HG02763 (cell line): ENCODE data around the gene OTULIN.
A peak's percentile ranks its signal among the peaks of the same experiment; 100 is the strongest.

Source experiments
- ATAC-seq: cut with Tn5 transposase; IDR thresholded peaks from one replicate; pipeline ENCODE4 v1.9.1; 2021; ENCODE audit warnings: mild to moderate bottlenecking, moderate library complexity; ENCODE audit not compliant: unreplicated experiment

The OTULIN gene

DNA sequence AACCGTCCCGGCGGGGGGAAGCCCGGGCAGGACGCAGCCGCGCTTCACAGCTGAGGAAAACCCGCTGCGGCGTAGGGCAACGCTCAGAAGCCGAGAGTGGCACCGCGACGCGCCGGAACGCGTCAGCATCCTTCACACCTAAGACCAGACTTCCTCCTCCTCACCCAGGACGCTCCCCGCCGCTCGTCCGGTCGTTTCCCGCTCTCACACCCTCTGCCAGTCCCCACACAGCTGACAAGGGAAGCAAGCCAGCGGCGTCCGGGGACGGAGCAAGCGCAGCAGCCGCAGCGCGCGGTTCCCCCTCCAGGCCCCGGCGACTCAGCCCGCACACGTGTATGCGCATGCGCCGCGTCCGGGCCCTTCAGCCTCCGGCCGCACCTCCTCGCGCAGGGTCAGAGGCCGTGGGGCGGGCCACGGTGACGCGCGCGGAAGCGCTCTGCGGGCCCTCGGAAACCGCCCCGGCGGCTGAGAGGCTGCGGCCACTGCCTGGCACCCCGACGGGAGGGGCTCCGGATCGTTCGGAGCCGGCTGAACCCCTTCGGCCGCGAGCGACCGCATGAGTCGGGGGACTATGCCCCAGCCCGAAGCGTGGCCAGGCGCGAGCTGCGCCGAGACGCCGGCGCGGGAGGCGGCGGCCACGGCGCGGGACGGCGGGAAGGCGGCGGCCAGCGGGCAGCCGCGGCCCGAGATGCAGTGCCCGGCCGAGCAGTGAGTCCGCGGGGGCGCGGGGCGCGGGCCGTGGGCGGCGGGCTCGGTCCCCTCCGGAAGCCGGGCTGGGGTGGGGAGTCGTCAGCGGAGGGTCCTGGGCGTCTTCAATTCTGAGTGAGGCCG is at the start of gene OTULIN:
OTULIN (plus strand) TSS at position 449 of the 831 bp plus-strand sequence; CDS start at position 557, 108 bp downstream.
- peak; percentile 58 for ATAC-seq

DNA sequence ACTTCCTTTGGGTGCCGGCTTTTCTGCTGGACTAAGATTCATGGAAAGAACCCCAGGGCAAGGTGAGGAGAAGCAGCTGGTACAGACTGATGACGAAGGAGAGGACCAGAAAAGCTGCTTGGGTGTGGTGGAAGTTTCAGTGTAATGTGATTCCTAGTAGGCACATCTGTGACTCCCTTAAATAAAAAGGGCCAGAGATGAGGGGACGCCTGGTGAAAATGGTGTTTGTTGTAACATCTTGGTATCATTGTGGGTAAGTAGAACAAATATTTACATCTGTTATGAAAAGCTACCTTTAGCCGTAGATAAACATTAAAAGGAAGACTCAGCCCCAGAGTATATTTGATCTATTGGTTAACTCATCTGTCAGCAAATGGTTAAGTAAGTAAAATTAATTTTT is 49.2 kb upstream of the OTULIN start:
- ATAC-seq: no peak

DNA sequence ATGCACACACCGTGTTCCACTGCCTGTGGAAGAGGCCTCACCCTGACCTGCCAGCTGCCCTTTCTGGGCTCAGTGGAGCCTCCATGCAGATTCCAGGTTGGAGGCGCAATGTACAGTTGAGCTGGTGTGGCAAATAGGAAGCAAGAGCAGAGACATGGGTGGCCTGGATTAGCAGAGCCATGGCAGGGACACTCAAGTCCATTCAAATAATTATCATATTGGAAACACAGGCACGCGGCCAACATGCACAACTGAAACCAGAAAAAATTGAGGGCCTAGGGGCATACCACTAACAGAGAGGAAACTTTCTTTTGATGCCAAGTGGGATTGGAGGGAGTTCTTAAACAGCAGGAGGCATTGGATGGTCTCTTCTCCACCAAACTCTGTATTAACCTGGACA is 47.1 kb upstream of the OTULIN start:
- no peak for ATAC-seq

DNA sequence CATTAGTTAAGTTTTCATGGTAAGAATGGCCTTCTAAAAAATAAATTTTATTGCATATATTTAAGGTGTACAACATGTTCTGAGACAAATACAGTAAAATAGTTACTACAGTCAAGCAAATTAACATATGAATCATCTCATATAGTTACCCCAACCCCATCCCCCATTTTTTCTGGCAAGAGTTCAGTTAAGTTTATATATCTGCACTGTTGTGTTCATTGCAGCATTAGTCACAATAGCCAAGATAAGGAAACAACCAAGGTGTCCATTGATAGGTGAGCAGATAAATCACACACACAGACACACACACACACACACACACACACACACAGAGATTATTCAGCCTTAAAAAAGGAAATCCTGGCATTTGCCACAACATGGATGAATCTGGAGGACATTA is 37.2 kb upstream of the OTULIN start:
- ATAC-seq: no peak

DNA sequence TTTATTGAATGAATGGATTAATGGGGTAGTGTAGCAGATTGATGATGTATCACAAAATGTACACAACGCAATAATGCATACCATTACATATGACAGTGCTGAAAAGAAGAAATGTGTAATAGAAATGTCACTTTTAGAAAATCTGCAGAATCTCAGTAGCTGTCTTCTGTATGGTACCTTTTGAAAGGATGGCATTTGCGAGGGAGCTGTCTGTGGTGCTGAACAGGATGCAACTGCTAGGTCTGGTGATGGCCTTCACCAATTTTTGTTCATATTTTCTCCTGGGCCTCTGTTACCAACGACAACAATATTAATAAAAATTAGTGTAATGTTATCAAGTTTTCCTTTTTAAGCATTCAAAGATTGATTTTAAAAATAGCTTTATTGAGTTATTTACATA is 36.2 kb upstream of the OTULIN start:
- no peak for ATAC-seq

DNA sequence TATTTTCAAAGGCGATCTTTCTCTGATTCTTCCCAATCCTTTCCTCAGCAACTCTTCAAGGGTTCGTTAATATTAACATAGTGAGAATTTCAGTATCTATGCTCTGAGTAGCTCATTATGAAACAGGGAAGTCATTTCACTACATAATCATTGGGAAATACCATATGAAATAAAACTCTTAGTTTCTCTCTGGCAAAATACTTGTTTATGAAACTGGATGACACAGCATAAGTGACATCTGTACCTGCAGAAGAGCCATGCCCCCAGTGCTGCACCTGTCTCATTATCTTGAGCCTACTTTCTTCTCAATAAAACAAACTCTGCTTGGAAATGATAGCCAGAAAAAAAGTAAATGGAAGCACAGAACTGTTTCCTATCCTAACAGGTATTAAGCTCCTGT is 33.8 kb upstream of the OTULIN start:
- ATAC-seq: no peak

DNA sequence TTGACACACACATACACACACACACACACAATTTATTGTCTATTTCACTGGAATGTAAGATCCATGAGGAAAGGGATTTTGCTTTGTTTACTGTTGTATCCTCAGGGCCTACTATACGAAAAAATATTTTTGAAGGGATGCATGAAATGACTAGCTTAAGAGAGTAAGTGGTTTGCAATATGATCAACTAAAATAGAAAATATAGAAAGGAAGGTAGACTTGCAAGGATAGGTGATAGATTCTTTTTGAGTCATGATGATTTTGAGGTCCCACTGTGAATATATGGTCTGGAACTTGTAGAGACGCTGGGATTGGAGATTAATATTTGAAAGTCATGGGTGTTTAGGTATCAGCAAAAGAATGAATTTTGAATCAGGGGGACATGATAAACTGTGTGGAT is 28.9 kb upstream of the OTULIN start:
- no peak for ATAC-seq

DNA sequence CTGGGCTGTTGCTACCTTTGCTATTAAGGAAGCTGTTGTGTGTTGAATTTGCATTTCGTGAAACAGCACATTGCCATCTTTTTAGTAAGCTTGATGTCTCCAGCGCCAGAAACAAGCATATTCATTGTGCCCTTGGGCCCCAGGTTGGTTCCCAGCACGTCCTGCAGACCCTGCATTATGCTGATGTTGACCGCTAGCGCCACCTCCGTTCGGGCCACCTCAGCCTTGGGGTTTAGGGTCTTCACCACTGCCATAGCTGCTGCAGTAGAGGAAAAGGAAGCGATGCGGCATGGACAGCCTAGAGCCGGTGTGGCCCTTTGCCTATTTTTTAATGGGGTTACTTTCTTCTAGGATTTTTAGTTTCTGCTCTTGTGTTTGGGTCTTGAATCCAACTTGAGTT is 23.8 kb upstream of the OTULIN start:
- no peak for ATAC-seq

DNA sequence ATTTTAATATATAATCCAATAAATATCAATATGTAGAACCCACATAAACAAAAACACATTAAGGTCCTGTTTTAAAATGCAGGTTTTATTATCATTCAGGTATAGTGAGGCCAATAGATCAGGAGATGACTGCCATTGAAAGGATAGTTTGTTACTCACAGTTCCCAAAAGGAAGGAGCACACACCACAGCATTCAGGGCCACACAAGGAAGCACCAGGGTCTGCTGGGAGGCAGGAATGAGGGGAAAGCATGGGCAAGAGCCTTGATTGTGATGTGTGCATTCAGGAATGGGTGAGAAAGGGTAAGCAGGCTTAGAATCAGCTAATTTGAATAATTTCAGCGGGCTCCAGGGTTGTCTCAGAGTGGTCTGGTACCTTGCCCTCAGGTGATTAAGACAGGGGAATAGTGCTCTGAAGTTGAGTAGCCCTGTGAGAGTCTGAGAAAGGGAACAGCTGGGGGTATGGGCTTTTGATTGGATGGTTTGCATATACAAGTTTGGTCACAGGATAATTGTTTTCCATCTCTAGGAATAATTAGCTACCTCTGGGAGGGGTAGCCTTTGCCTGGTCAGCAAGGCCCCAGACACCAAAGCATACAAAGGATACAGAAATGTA is 19.8 kb upstream of the OTULIN start:
- ATAC-seq: no peak

DNA sequence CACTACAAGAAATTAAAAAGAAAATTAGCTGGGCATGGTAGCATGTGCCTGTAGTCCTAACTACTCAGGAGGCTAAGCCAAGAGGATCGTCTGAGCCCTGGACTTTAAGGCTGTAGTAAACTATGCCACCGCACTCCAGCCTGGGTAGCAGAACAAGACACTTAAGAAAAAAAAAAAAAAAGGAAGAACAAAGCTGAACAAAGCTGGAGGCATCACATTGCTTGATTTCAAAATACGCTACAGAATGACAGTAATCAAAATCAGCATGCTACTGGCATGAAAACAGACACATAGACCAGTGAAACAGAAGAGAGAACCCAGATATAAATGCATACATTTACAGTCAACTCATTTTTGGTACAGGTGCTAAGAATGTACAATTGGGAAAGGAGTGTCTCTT is 14.5 kb upstream of the OTULIN start:
- ATAC-seq: no peak

DNA sequence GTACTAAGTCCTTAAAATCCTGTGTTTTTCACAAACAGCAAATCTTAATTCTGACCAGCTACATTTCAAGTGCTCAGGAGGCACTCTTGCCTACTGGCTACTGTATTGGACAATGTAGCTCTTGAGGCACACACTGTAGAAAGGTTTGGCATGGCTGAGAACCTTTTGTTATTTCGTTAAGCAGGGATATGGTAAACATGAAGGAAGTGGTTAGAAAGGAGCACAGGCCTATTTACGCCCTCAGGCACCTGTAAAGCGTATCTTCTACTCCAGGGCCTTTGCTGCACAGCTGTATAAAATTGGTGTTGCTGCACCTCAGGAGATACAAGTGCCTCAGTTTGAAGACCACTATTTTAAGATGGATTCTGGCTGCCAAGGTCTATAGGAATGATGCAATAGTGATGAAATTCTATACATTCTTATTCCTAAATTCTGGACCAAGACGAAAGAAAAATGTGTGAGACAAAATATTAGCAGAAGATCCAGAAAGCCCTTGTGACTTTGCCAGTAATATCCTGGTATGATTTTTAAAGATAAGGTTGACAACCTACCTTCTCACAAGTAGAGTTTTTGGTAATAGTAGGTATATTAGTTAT is 9.3 kb upstream of the OTULIN start:
- ATAC-seq: no peak

DNA sequence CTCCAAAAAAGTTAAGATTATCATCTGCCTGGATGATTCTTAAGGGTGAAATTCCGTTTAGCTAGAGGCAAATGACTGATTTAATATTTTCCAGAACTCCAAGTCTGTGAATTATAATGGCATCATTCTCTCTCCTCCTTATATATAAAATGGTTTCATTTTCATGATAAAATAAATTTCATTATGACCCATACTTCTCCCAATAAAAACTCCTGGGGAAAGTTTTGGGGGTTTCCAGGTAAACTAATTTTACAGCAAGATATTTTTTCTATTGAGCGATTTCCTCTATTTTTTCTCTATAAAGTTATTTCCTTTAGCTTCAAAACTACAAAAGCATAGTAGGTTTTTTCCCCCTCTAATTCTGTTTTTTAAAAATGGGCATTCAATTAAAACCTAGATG is 7.6 kb upstream of the OTULIN start:
- ATAC-seq: no peak

DNA sequence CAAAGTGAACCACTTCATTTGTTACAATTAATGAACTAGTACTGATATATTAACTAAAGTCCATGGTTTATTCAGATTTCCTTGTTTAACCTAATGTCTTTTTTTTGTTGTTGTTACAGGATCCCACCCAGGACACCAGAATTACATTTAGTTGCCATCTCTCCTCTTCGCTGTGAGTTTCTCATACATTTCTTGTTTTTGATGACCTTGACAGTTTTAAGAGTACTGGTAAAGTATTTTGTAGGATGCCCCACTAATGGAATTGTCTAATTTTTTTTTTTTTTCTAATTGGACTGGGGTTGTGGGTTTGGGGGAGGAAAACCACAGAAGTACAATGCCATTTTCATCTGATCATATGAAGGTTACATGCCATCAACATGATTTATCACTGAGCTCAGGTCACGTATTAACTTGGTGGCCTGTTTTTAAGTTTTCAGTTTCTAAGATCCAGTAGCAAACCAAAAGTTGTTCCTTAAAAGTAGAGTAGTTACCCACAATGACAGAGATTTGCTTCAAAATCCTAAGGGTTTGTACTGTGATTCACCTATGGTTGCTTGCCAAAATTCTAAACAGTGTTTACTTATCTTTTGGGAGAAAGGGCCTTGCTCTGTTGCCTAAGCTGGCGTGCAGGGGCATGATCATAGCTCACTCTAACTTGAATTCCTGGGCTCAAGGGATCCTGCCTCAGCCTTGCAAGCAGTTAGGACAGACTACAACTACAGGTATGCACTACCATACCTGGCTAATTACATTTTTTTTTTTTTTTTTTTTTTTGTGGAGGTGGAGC is 4.5 kb upstream of the OTULIN start:
- no peak for ATAC-seq

DNA sequence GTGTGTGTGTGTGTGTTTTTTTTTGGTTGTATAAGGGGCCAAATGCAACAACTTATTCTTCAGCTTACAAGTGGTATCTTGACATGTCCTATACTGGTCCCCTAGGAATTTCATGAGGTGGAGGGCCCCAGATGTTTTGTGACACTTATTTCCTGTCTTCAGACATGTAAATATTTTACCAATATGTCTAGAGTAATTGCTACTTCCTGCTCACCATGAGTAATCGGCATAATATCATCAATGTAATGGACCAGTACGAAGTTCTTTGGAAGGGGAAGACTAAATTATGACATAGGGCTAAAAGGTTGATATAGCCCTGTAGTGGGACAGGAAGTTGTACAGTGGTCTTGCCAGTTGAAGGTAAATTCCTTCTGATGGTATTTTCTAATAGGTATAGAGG is 3.7 kb upstream of the OTULIN start:
- no peak for ATAC-seq

DNA sequence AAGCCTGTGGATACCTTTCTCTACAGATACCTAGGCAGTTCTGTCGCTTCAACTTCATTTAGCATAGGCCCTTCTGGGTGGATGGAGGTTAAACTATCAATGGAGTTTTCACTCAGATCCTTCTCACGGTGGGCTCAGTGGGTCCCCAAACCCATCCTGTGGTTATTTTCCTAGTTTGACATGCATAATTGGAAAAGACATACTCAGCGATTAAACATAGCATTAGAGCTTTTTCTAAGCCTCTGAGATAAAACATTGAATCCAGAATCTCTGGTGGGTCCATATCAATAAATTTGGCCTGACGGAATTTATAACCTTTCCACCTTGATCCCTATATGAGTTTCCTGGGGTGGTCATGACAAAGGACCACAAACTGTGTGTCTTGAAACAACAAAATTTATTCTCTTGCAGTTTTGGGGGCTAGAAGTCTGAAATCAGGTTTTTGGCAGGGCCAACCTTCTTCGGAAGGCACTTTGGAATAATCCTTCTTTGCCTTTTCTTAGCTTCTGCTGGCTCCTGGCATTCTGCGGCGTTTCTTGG is 1.7 kb upstream of the OTULIN start:
- ATAC-seq: no peak

DNA sequence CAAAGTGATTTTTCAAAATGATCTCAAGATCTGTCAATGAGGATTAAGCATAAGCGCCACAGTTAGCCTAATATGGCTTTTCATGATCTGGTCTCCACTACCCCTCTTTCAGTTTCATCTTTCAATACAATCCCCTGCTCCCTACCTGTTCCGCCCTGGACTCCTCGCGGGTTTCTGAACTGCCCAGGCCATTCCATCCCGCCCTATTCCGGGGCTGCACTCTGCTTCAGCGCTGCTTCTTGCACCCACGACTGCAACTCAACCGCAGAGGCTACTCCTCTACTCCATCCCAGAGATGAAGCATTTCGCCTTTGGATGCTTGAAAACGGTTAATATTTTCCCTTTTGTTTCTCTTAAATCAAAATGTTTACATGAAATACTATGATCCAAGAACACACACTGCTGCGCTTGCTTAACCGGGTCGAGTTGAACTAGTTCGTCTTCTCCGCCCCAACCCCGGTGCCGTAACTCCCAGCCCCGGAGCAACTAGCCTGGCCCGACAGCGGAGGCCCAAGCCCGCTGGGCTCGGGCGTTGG is 716 bp upstream of the OTULIN start:
- ATAC-seq: peak; percentile 13

DNA sequence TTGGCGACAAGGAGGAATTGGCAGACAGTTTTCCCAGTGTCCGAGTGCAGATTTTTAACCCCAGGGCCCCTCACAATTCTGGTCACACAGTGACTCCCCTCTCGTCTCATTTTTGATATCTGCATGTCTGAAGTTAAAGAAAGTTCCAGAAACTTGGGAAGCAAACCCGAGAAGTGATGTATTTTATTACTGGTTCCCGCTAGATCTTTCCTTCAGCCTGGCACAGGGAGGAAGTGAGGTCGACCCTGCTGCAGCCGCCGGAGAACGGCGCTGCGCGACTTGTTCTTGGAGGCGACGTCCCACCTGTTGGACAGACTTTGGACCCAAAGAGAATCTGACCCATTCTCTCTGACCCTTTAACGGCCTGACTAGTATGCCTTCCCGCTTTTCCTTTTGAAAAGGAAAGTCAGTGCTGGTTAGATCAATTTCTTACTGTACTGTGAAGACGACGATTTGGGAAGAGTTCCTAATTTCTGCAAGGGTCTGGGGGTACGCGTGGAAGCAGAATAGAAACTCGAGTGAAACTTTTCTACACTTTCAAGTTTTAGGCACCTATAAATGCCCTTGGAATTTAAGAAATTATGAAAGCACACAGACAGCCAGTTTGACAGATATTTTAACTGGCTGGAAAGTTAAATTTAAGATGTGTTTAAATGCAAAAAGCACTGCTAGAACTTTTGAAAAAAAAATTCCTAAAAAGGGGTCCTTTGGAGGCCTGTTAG is 744 bp downstream of the OTULIN start:
- ATAC-seq: no peak

DNA sequence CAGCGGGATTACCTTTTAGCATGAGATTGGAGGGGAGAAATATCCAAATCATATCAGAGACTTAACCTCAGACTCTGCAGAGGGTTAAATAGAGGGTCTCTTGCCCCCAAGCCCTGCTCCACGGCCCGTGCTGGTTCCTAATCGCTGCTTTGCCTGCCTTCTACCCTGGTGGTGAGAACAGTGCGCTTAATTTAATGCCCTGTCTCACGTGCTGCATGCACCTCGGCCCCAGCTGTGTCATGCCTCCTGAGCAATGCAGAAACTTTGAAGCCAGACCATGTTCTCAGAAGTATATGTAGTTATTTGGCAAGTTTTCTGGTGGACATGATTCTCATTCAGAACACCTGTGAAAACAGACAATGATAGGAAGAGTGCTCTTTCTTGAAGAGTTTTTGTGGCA is 1.4 kb downstream of the OTULIN start:
- peak; percentile 30 for ATAC-seq

DNA sequence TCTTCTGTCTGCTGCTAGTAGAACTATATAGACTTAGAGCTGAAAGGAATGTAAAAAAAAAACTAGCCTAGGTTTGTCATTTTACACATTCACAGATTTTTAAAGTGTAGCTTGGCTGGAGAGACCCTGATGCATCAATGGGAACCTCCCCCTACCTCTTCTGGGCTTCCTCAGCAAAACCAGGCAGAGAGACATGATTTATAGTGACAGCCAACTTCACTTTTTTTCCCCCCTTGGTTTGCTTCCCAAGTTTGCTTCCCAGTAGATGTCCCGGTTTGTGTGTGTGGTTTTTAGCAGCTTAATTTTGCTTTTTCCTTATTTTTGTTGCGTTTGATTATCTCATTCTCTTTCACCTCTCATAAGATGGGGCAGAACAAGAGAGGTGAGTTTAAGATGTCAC is 1.8 kb downstream of the OTULIN start:
- no peak for ATAC-seq

DNA sequence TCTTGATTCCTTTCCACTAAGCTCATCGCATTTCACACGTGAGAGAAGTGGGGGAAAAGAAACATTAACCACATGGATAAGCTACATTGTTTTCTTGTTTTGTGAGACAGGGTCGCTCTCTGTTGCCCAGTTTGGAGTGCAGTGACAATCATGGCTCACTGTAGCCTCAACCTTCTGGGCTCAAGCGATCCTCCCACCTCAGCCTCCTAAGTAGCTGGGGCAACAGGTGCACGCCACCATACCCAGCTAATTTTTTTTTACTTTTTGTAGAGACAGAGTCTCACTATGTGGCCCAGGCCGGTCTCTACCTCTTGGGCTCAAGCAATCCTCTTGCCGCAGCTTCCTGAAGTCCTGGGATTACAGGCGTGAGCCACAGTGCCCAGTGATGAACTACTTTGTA is 2.8 kb downstream of the OTULIN start:
- ATAC-seq: no peak
